Stimulated activated CD8-positive, alpha-beta memory T cell treated with anti-CD3 and anti-CD28 coated beads, Interleukin-4, amount 100 ng/mL, for 4 hours (primary cell): ENCODE data around the gene NDFIP1.
A peak's percentile ranks its signal among the peaks of the same experiment; 100 is the strongest.
"Not testable (repeated sequence)": the region's sequence is repeated elsewhere in the genome, so short reads cannot be mapped to it uniquely, and the experiment has no call there.

Experiments used
- DNase-seq, 2 donors: peaks; one replicate each; pipeline ENCODE4 v3.0.0-alpha.2; 2020; ENCODE audit warnings: low read depth in 2 of 2, low spot score in 1 of 2

Gene NDFIP1

DNA sequence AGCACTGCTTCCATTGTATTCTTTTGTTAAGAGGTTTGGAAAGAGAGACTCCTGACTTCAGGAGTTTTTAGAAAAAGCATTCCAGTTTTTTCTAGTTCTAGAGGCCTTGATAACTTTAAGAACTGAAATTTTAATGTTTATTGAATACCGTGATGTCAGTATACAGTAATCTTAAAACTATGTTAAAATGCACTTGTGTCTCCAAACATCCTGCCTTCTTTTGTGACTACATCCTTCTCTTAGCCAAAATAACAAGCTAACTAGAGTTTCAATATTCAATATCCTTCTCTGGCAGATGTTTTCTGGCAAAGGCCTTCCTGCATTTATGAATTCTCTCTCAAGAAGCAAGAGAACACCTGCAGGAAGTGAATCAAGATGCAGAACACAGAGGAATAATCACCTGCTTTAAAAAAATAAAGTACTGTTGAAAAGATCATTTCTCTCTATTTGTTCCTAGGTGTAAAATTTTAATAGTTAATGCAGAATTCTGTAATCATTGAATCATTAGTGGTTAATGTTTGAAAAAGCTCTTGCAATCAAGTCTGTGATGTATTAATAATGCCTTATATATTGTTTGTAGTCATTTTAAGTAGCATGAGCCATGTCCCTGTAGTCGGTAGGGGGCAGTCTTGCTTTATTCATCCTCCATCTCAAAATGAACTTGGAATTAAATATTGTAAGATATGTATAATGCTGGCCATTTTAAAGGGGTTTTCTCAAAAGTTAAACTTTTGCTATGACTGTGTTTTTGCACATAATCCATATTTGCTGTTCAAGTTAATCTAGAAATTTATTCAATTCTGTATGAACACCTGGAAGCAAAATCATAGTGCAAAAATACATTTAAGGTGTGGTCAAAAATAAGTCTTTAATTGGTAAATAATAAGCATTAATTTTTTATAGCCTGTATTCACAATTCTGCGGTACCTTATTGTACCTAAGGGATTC is 43.1 kb downstream of the NDFIP1 start:
- peak; percentile 4 to 36 for DNase-seq

DNA sequence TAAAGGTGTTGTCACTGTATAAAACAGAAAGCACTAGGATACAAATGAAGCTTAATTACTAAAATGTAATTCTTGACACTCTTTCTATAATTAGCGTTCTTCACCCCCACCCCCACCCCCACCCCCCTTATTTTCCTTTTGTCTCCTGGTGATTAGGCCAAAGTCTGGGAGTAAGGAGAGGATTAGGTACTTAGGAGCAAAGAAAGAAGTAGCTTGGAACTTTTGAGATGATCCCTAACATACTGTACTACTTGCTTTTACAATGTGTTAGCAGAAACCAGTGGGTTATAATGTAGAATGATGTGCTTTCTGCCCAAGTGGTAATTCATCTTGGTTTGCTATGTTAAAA is 43.8 kb downstream of the NDFIP1 start:
- no peak for DNase-seq

DNA sequence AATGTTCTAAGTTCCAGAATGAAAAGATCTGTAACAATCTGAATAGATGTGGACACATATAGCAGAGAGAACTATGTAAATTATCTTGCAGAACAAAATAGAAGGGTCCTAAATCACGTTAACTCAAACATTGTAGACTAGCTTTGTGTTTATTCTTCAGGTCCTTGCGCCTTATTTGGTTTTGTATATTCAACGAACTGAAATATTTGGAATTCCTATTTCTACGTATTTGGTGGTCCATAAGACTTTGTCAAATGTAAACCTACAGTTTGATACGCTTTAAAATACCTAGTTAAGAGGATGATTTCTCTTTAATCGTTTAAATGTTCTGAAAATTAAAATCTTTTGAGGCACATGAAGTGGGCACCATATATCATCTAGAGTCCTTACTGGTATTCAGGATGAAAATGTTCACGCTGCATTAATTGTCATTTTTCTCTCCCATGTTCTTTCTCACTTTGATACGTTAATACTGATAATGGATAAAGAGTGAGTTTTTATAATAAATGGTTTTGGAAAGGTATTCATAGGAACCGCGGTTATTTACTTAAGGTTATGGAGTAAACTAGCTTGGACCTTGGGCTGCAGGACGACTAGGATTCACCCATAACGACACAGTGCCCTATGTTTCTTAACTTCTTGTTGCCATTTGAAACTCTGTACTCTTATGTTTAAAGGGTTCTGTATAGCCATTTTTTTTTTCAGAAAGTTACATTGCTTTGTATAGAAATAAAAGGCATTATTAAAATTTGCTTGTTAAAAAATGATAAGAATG is 45.3 kb downstream of the NDFIP1 start:
- DNase-seq = no peak

DNA sequence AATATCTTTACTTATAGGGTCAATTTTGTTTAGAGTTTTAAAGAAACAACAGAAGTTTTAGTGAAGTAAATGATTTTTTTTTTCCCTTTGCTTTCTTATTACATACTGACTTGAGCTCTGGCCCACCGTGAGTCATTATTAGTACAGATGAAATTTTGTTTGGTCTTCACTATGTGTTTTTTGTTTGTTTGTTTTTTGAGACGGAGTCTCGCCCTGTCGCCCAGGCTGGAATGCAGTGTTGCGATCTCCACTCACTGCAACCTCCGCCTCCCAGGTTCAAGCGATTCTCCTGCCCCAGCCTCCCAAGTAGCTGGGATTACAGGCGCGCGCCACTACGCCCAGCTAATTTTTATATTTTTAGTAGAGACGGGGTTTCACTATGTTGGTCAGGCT is 45.9 kb downstream of the NDFIP1 start:
- DNase-seq = not testable (repeated sequence)

DNA sequence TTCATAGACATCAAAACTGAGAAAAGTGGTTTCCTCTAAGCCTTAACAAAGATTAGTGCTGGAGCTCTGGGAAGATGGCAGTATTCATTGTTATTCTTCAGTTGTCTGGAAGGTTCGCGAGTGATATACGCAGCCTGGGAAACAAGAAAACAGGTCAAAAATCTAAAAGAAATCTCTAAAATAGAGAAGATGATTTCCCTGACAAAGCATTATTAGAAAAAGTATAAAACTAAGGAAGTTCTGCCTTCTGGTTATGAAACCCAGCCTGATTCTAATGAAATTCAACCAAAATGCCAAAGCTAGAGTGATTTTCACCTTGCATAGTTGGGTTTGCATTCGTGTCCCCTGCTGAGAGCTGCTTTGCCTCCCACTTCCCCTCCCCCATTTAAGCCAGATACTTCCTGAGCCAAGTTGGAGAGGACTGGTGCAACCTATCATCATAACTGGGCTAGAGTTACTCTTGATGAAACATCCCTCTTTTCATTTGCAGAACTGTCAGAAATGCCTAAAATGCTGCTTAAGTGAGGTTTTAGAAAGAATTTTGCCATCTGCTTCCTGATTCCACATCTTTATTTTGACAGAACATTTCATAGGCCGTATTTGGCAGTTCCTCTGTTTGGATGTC is 48.4 kb downstream of the NDFIP1 start:
- no peak for DNase-seq

DNA sequence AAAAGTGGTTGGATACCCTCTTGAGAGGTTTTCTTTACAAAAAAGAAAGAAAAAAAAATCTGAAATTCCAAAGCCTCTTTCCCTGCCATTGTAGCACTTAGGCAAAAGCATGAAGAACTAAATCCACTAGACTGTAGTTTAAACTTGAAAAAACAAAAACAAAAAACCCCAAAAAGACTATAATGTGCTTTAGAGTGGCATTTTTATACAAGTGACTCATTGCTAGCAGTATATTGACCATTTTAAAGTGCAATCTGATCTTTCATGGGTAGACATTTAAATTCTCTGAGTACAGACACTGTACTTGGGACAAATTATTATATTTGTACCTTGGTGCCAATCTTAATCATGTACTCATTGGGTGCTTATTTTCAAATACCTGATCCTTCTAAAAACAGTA is 50.8 kb downstream of the NDFIP1 start:
- DNase-seq = no peak

DNA sequence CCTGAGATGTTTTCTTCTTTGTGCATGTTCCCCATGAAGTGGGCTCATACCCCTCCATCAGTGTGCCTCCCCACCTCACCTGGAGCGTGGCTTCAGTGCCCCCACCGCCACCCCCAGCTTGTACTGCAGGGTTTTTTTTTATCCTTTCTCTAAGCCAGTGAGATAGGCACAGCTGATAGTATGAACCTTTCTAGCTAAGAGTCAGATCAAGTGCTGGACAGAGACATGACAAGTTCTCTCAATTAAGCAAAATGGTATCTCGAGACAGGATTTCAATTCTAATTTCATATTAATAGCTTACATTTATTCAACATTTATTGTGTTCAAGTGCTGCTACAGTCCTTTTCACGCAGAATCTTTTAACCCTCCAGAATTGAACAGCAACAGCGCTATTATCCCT is 55.7 kb downstream of the NDFIP1 start:
- DNase-seq = no peak

DNA sequence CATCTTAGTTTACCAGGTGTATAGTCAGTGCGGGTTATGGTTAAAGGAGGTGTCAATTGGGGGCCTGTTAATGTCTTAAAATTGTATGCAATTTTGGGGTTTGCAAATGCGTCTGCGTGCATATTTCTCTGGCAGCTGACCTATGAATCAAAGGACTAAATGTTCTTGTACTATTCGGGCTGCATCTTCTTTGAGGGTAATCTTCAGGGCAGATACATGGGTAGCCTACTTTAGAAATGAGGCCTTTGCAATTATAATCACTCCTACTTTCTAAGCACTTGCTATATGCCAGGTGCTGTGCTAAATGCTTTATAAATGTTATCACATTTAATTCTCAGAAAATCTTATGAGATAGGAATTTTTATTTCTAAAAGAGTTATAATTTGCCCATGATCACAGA is 58.2 kb downstream of the NDFIP1 start:
- DNase-seq = no peak

DNA sequence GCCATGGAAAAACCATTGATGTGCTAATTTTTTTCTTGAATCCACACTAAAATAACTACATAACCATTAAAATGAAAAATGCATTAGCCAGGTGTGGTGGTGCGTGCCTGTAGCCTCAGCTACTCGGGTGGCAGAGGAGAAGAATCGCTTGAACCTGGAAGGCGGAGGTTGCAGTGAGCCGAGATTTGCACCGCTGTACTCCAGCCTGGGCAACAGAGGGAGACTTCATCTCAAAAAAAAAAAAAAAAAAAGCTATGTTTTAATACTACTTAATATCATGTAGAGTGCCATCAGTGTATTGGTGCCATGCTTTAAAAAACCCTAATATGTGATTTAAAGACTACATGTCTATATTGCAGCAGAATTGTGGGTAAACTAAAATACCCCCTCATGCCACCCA is 58.9 kb downstream of the NDFIP1 start:
- no peak for DNase-seq

DNA sequence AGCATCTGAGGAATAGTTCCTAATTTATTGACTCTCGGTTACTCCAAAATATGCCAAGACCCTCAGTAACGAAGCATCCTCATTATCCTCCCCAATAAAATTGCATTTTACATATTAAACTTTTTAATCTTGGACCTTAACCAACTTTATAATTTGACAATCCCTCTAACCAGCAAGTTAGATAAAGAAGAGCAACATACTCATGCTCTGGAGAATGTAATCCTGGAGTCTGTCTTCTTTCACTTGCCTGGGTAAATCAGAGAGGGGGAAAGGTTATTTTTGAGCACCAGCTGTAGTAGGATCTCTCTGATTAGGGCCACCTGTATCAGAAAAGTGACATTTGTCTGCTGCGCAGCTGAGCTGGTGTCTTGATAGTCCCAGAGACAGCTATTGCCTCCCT is 59.8 kb downstream of the NDFIP1 start:
- DNase-seq = no peak

DNA sequence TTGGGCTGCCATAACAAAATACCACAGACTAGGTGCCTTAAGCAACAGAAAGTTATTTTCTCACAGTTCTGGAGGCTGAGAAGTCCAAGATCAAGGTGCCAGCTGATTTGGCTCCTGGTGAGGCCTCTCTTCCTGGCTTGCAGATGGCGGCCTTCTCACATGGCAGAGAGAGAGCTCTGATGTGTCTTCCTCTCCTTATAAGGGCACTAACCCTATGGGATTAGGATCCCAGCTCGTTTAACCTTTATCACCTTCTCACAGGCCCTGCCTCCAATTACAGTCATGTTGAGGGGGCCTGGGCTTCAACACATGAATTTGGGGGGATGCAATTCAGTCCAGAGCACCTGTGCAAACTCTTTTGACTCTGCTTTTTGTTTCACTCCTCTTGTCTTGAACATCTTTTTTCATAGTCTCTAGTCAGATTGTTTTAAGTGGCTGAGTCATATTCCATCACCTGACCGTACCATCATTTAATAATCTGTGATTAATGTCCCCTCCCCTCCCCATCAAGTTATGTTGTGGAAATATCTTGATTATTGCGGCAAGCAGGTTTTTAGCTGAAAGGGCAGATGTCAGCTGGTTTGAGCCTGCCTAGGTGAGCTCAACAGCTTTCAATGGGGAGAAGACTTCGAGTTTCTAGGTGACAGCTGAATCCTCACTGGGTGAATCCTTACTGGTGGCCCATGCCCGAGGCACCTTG is 61.8 kb downstream of the NDFIP1 start:
- DNase-seq = no peak

DNA sequence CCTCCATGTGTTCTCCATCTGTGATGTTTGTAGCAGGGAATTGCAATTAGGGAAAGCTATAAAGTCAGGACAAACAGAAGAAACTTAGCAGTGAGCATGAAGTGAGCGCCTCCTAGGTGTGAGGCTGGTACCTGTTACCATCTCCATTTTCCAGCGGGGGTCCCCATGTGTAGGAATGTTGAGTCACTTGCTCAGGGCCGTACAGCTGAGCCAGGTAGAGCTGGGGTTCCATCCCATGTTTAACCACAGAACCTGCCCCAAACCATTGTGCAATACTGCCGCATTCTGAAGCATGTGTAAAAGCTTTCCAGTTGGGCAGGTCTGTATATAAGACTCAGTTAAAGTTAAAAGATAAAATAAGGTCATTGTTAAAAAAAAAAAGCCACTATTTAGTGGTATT is 62.7 kb downstream of the NDFIP1 start:
- DNase-seq = no peak

DNA sequence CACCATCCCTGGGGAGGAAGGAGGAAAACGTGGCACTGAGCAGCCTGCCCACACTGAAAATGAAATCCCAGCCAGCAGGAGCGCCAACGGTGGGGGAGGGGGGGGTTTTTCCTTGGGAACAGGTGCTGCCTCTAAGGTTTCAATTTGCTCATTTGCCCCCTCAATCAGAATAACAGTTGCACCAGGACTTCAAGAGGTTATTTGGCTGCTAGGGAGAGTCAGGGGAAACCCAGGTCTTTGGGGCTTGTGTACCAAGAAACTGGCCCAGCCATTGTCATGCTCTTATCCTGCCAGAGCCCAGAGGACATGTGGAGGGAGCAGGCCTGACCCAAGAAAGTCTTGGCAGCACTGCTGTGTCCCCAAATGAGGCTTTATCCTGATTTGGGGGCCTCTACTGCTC is 66.5 kb downstream of the NDFIP1 start:
- DNase-seq = no peak

DNA sequence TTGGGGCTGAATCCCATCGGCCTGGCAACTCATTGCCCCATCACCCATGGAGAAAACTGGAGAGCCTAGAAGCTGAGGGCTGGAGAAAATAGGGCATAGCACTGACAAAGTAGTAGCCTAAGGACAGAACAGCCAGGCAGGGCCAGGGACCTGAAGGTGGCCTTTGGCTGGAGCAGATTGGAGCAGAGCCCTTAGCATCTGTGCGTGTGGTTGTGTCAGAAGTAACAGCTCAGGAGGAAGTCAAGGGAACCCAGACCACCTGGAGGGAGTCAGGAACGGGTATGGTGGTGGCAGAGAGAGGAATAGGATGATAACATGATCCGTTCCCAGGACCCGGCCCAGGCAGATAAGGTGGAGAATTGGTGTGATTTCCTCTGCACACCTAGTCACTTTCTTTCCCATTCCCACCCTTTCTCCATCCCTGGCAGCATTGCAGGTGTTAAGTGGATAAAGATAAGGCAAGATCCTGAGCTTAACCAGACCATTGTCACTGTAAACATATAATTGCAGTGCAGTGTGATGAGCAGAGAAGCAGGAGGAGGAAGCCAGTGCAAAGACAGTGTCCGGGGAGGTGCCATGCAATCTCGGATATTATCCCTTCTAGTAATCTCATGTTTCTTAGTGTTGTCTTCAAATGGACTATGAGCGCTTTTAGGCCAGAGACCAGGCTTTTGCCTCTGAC is 67.0 kb downstream of the NDFIP1 start:
- DNase-seq = no peak

DNA sequence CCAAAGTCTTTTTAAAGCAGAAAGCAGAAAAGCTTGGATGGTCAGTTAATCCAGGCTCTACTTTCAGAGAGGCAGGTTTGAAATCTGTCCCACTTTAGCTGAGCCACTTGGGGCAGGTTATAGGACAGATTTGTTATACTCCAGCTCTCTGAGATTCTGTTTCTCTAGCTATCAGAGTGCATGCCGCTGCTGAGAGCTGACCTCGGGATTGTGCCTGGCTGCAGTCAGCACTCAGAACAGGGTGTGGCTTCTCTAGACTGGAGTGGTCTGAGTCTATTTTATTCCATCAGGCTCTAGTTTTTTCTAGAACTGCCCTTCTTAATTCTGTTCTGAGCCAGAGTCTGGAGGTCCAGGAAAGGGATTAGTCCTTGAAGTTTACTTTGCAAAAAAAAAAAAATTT is 67.7 kb downstream of the NDFIP1 start:
- no peak for DNase-seq

DNA sequence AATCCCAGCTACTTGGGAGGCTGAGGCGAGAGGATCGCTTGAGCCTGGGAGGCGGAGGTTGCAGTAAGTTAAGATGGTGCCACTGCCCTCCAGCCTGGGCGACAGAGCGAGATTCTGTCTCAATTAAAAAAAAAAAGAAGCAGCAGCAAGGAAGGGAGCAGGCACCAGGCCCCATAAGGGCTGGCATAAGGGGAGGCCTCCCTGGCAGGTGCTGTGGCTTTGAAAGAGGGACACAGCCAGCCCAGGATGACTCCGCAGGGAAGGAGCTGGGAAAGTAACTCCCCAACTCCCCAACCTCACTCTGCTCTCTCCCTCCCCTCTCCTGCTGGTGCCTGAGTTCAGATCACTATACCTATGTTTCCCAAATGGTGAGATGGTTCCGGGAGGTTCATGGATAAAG is 70.1 kb downstream of the NDFIP1 start:
- no peak for DNase-seq

DNA sequence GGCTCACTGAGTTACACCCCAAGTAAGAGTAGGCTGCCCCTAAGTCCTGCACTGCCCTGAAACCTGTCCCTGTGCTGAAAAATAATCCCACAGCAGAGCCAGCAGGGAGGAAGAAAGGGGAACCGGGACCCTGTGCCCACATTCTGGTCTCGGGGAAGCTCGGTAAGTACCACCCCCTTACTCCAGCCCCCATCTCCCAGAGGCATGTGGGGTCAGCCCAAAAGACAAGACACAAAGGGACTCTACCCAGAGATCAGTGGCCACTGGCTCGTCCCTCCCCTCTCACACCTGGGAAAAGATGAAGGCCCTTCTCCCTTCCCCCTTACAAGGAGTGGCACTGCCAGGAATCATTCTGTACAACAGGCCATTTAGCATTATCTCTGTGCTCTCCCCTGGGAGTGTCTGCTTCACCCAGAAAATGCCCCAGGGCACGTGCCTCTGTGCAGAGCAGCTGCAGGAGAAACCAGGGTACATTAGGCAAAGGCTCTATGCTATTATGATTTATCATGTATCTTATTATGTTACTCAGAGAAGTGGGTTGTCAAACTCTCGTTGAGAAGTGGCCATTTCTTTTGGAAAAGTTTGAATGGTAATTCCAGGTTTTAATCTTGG is 71.3 kb downstream of the NDFIP1 start:
- no peak for DNase-seq

DNA sequence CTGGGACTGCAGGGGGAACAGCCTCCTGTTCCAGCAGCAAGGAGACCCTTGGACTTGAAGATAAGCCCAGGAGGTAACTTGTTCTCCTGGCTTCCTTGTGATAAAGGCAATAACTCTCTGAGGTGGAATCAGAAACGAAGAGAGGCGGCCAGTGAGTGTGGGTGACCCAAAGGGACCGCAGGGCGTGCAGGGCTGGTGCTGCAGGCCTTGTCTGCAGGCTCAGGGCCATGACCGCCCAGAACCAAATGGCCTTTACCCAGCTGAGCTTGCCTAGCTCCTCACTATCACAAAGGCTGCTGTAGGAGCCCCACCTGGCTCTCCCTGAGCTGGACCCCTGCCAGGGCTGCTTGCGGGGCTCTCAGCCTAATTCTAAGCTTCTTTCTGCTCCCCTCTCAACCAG is 72.5 kb downstream of the NDFIP1 start:
- no peak for DNase-seq

DNA sequence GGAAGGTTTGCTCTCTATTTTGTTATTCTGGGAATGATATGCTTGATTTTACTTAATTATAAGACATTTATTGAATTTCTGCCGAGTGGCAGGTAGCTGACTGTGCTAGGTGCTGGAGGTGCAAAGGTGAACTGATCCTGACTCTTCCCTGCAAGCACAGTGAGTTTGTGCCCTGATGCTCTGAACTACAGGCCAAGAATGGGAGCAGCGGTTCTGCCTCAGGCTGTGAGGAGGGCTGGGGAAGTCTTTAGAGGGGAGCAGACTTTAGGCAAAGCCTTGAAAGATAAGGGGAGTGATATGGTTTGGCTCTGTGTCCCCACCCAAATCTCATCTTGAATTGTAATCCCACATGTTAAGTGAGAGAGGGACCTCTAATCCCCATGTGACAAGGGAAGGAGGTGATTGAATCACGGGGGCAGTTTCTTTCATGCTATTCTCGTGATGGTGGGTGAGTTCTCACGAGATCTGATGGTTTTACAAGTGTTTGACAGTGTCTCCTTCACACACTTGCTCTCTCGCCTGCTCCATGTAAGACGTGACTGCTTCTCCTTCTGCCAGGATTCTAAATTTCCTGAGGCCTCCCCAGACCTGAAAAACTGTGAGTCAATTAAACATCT is 73.1 kb downstream of the NDFIP1 start:
- no peak for DNase-seq

DNA sequence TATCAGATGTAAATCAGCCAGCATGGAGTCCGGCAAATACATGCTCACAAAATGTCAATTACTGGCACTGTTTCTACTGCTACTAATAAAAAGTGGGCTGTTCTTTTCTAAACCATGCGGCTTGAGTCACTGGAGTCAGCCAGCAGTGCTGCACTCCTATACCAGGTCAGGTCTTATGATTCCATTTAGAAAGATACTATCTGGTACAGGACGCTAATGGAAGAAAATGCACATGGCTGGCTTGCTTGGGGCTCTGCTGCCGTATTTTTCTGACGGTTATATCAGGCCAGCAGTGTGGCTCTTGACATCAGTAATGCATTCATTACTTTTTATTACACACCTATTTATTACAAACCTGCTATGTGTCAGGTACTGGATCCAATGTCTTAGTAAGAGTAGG is 74.3 kb downstream of the NDFIP1 start:
- DNase-seq = no peak
